CD8-positive, alpha-beta memory T cell (primary cell): ENCODE measurements around the gene CREB3L1. TPM values are rescaled to one million over a fixed set of nuclear protein-coding genes. Genes with fewer than 3 reads are reported as not detected.
A peak's percentile ranks its signal among the peaks of the same experiment; 100 is the strongest.
"Not testable (repeated sequence)": the region's sequence is repeated elsewhere in the genome, so short reads cannot be mapped to it uniquely, and the experiment has no call there.

Experiments used
- CTCF ChIA-PET: fragments of 350-600 bp; sonication (Branson Sonifier 250); formaldehyde crosslinking; loops from one replicate; lab custom pipeline; 2021; ENCODE audit warnings: antibody characterized with exemption; lab: Charles Lee
- POLR2A ChIA-PET: fragments of 350-600 bp; sonication (Branson Sonifier 250); formaldehyde crosslinking; loops from one replicate; lab custom pipeline; 2021; ENCODE audit warnings: antibody characterized with exemption; lab: Charles Lee
- DNase-seq, 5 donors: peaks; one replicate each; pipeline versions ENCODE4 v3.0.0 to v3.0.0-alpha.2; 2020 to 2022; ENCODE audit warnings: mixed read lengths in 1 of 5
- H3K27ac ChIP-seq: one replicate; pipeline ENCODE4 v1.7.0; 2013; ENCODE audit warnings: low read depth, mild to moderate bottlenecking, low read length, moderate library complexity
- H3K27me3 ChIP-seq: 2 replicates; pipeline ENCODE4 v1.7.0; 2013; ENCODE audit warnings: low read length, mild to moderate bottlenecking; ENCODE audit not compliant: insufficient read depth, poor library complexity, severe bottlenecking
- H3K36me3 ChIP-seq: 2 replicates; pipeline ENCODE4 v1.7.0; 2013; ENCODE audit warnings: mild to moderate bottlenecking, low read length, moderate library complexity; ENCODE audit not compliant: insufficient read depth
- H3K4me1 ChIP-seq: 2 replicates; pipeline ENCODE4 v1.7.0; 2013; ENCODE audit warnings: mild to moderate bottlenecking, low read length, moderate library complexity; ENCODE audit not compliant: insufficient read depth
- H3K4me3 ChIP-seq: 2 replicates; pipeline ENCODE4 v1.7.0; 2013; ENCODE audit warnings: mild to moderate bottlenecking, low read length
- H3K9me3 ChIP-seq: 2 replicates; pipeline ENCODE4 v1.7.0; 2013; ENCODE audit warnings: mild to moderate bottlenecking, low read length
- H3K27ac Mint-ChIP-seq, 8 donors: one replicate each; pipeline ENCODE4 v1.8.0; 2020 to 2021; ENCODE audit warnings: mixed read lengths in 8 of 8, mild to moderate bottlenecking in 6 of 8, inconsistent platforms in 3 of 8, moderate library complexity in 3 of 8
- H3K27me3 Mint-ChIP-seq, 2 donors: one replicate each; pipeline ENCODE4 v1.8.0; 2020 to 2021; ENCODE audit warnings: mixed read lengths in 2 of 2, mild to moderate bottlenecking in 1 of 2, moderate library complexity in 1 of 2
- H3K36me3 Mint-ChIP-seq, 3 donors: one replicate each; pipeline ENCODE4 v1.8.0; 2020 to 2021; ENCODE audit warnings: mixed read lengths in 3 of 3, inconsistent platforms in 1 of 3, mild to moderate bottlenecking in 1 of 3
- H3K4me1 Mint-ChIP-seq, 3 donors: one replicate each; pipeline ENCODE4 v1.8.0; 2020 to 2021; ENCODE audit warnings: mixed read lengths in 3 of 3, inconsistent platforms in 1 of 3, mild to moderate bottlenecking in 1 of 3
- H3K4me3 Mint-ChIP-seq, 7 donors: one replicate each; pipeline ENCODE4 v1.8.0; 2020 to 2021; ENCODE audit warnings: mixed read lengths in 7 of 7, mild to moderate bottlenecking in 6 of 7, moderate library complexity in 4 of 7, inconsistent platforms in 2 of 7
- H3K9me3 Mint-ChIP-seq, 5 donors: one replicate each; pipeline ENCODE4 v1.8.0; 2020 to 2022; ENCODE audit warnings: mixed read lengths in 5 of 5, mild to moderate bottlenecking in 3 of 5, moderate library complexity in 2 of 5, inconsistent platforms in 1 of 5
- polyA plus RNA-seq: library from polyadenylated mRNA; unstranded; fragments of 300-500 nt; fragmentation: Illumina TruSeq; gene quantifications from one replicate; pipeline ENCODE4 v1.2.3, GENCODE V29; 2021
- total RNA-seq, 2 experiments: library from RNA; stranded (reverse); gene quantifications; one replicate each; pipeline ENCODE4 v1.2.3, GENCODE V29; 2021

Gene CREB3L1
- total and polyA plus RNA-seq, 3 experiments from 2014 or later, result not detected

- H3K9me3 ChIP-seq, result no peaks in the 10 kb centered on the region
- Mint-ChIP-seq H3K27me3 (peaks cover 1 to 4% of the 10 kb centered on the region in 2 donors), H3K36me3 (no peaks in the 10 kb centered on the region), H3K4me3 (no peak overlapping the region), H3K9me3 (no peaks in the 10 kb centered on the region), H3K4me1 (no peaks in the 10 kb centered on the region), H3K27ac (no peak overlapping the region)
- ChIA-PET POLR2A (interaction anchor here (0.6 kb wide), 1 partner anchor 1797 kb away, joined by 4 read pairs; no protein-coding TSS in a partner anchor), CTCF (interaction anchor here (1.2 to 3.2 kb wide), 3 partner anchors 11 to 59 kb away, joined by 3 to 16 read pairs (median 6); no protein-coding TSS in a partner anchor)
- no peaks in the 10 kb centered on the region for H3K36me3 ChIP-seq
- H3K4me1 ChIP-seq, result no peaks in the 10 kb centered on the region
- H3K27me3 ChIP-seq, result no peaks in the 10 kb centered on the region
- H3K4me3 ChIP-seq, result no peak overlapping the region
- DNase-seq, result no peak
- peak overlapping the region; percentile 52 for H3K27ac ChIP-seq
These were observed 27.3 kb upstream of the CREB3L1 start for GRCh38 chr11:46249938-46250744.

- no peak for DNase-seq
- no peak overlapping the region for H3K4me3 ChIP-seq
- no peak overlapping the region for H3K27ac ChIP-seq
- no peaks in the 10 kb centered on the region for H3K4me1 ChIP-seq
- Mint-ChIP-seq H3K9me3 (no peaks in the 10 kb centered on the region), H3K27ac (peak overlapping the region in 1 of 8 donors; percentile 8), H3K4me1 (no peaks in the 10 kb centered on the region), H3K27me3 (peaks cover 1 to 4% of the 10 kb centered on the region in 2 donors), H3K36me3 (no peaks in the 10 kb centered on the region), H3K4me3 (no peak overlapping the region)
- no peaks in the 10 kb centered on the region for H3K9me3 ChIP-seq
- H3K36me3 ChIP-seq, result no peaks in the 10 kb centered on the region
- ChIA-PET POLR2A (no interaction called here), CTCF (interaction anchor here (1.2 to 3.2 kb wide), 3 partner anchors 12 to 58 kb away, joined by 3 to 16 read pairs (median 6); no protein-coding TSS in a partner anchor)
- no peaks in the 10 kb centered on the region for H3K27me3 ChIP-seq
These were observed 26.8 kb upstream of the CREB3L1 start for GRCh38 chr11:46250745-46251052.

- Mint-ChIP-seq H3K4me1 (no peaks in the 10 kb centered on the region), H3K36me3 (no peaks in the 10 kb centered on the region), H3K27me3 (peaks cover 1 to 4% of the 10 kb centered on the region in 2 donors), H3K9me3 (no peaks in the 10 kb centered on the region), H3K27ac (no peak overlapping the region), H3K4me3 (no peak overlapping the region)
- ChIA-PET POLR2A (no interaction called here), CTCF (no interaction called here)
- Histone ChIP-seq H3K4me3 (no peak overlapping the region), H3K9me3 (no peaks in the 10 kb centered on the region), H3K27ac (no peak overlapping the region), H3K36me3 (no peaks in the 10 kb centered on the region), H3K4me1 (no peaks in the 10 kb centered on the region), H3K27me3 (no peaks in the 10 kb centered on the region)
- no peak for DNase-seq
These were observed 25.5 kb upstream of the CREB3L1 start for GRCh38 chr11:46251954-46252353.

GRCh38 chr11:46252373-46252914 lies 25.0 kb upstream of the CREB3L1 start:
- no peaks in the 10 kb centered on the region for H3K36me3 Mint-ChIP-seq

GRCh38 chr11:46253258-46254132 lies 24.0 kb upstream of the CREB3L1 start:
- CTCF ChIA-PET, result no interaction called here
- POLR2A ChIA-PET, result no interaction called here

More at GRCh38 chr11:46252373-46252914, 25.0 kb upstream of the CREB3L1 start:
- Histone ChIP-seq H3K4me3 (no peak overlapping the region), H3K4me1 (no peaks in the 10 kb centered on the region), H3K27ac (no peak overlapping the region), H3K36me3 (no peaks in the 10 kb centered on the region), H3K9me3 (no peaks in the 10 kb centered on the region), H3K27me3 (no peaks in the 10 kb centered on the region)
- Mint-ChIP-seq H3K27ac (no peak overlapping the region), H3K4me1 (no peaks in the 10 kb centered on the region), H3K27me3 (peaks cover 1 to 4% of the 10 kb centered on the region in 2 donors), H3K4me3 (no peak overlapping the region), H3K9me3 (no peaks in the 10 kb centered on the region)
- ChIA-PET CTCF (no interaction called here), POLR2A (no interaction called here)
- DNase-seq, result no peak

GRCh38 chr11:46254133-46254491 lies 23.4 kb upstream of the CREB3L1 start:
- peaks cover 3 to 4% of the 10 kb centered on the region in 2 donors for H3K27me3 Mint-ChIP-seq
- no peak for DNase-seq
- H3K27ac ChIP-seq, result no peak overlapping the region
- H3K4me1 ChIP-seq, result no peaks in the 10 kb centered on the region
- H3K9me3 Mint-ChIP-seq, result no peaks in the 10 kb centered on the region
- no peak overlapping the region for H3K27ac Mint-ChIP-seq
- no peaks in the 10 kb centered on the region for H3K4me1 Mint-ChIP-seq
- CTCF ChIA-PET, result no interaction called here
- no peaks in the 10 kb centered on the region for H3K36me3 Mint-ChIP-seq
- no peaks in the 10 kb centered on the region for H3K27me3 ChIP-seq
- no peaks in the 10 kb centered on the region for H3K9me3 ChIP-seq
- POLR2A ChIA-PET, result no interaction called here
- no peak overlapping the region for H3K4me3 Mint-ChIP-seq
- no peaks in the 10 kb centered on the region for H3K36me3 ChIP-seq
- H3K4me3 ChIP-seq, result no peak overlapping the region

More at GRCh38 chr11:46253258-46254132, 24.0 kb upstream of the CREB3L1 start:
- Histone ChIP-seq H3K9me3 (no peaks in the 10 kb centered on the region), H3K4me3 (no peak overlapping the region), H3K4me1 (no peaks in the 10 kb centered on the region), H3K36me3 (no peaks in the 10 kb centered on the region), H3K27me3 (no peaks in the 10 kb centered on the region), H3K27ac (no peak overlapping the region)
- no peak for DNase-seq
- H3K4me1 Mint-ChIP-seq, result no peaks in the 10 kb centered on the region
- H3K36me3 Mint-ChIP-seq, result no peaks in the 10 kb centered on the region
- H3K4me3 Mint-ChIP-seq, result no peak overlapping the region
- H3K27ac Mint-ChIP-seq, result peak overlapping the region in 1 of 8 donors; percentile 38
- no peaks in the 10 kb centered on the region for H3K9me3 Mint-ChIP-seq
- H3K27me3 Mint-ChIP-seq, result peaks cover 3 to 4% of the 10 kb centered on the region in 2 donors

- H3K4me1 ChIP-seq, result no peaks in the 10 kb centered on the region
- no peaks in the 10 kb centered on the region for H3K36me3 ChIP-seq
- no peaks in the 10 kb centered on the region for H3K4me1 Mint-ChIP-seq
- H3K27ac ChIP-seq, result no peak overlapping the region
- POLR2A ChIA-PET, result no interaction called here
- H3K9me3 Mint-ChIP-seq, result no peaks in the 10 kb centered on the region
- no peaks in the 10 kb centered on the region for H3K27me3 ChIP-seq
- CTCF ChIA-PET, result no interaction called here
- H3K27me3 Mint-ChIP-seq, result peaks cover 2 to 4% of the 10 kb centered on the region in 2 donors
- H3K9me3 ChIP-seq, result no peaks in the 10 kb centered on the region
- no peaks in the 10 kb centered on the region for H3K36me3 Mint-ChIP-seq
- H3K4me3 ChIP-seq, result no peak overlapping the region
- no peak overlapping the region for H3K4me3 Mint-ChIP-seq
- H3K27ac Mint-ChIP-seq, result no peak overlapping the region
- no peak for DNase-seq
These were observed 20.9 kb upstream of the CREB3L1 start for GRCh38 chr11:46256540-46257001.

- DNase-seq, H3K4me3 ChIP-seq, H3K36me3 ChIP-seq, H3K9me3 Mint-ChIP-seq, POLR2A ChIA-PET, H3K4me1 ChIP-seq, H3K27ac ChIP-seq, H3K4me1 Mint-ChIP-seq, H3K4me3 Mint-ChIP-seq, H3K27me3 ChIP-seq, H3K36me3 Mint-ChIP-seq, H3K27me3 Mint-ChIP-seq, H3K27ac Mint-ChIP-seq, H3K9me3 ChIP-seq: not testable (repeated sequence)
- CTCF ChIA-PET, result interaction anchor here (1.3 kb wide), 1 partner anchor 12 kb away, joined by 3 read pairs; no protein-coding TSS in a partner anchor
These were observed 18.1 kb upstream of the CREB3L1 start for GRCh38 chr11:46259347-46259746.
